Measurements from ENCODE around the gene CAMSAP2.

Gene CAMSAP2

GRCh38 chr1:200737647-200738291, 924 bp upstream of the CAMSAP2 start:
- no peak for DNase-seq (ENCODE audit: low read depth)
- no peak overlapping the region for H3K4me3 ChIP-seq (ENCODE audit: low read length)
- no peak for TF ChIP-seq CTCF (IDR thresholded peaks at IDR 0.05; ENCODE audit: insufficient read depth, low read depth, low read length, missing control alignments)

DNA sequence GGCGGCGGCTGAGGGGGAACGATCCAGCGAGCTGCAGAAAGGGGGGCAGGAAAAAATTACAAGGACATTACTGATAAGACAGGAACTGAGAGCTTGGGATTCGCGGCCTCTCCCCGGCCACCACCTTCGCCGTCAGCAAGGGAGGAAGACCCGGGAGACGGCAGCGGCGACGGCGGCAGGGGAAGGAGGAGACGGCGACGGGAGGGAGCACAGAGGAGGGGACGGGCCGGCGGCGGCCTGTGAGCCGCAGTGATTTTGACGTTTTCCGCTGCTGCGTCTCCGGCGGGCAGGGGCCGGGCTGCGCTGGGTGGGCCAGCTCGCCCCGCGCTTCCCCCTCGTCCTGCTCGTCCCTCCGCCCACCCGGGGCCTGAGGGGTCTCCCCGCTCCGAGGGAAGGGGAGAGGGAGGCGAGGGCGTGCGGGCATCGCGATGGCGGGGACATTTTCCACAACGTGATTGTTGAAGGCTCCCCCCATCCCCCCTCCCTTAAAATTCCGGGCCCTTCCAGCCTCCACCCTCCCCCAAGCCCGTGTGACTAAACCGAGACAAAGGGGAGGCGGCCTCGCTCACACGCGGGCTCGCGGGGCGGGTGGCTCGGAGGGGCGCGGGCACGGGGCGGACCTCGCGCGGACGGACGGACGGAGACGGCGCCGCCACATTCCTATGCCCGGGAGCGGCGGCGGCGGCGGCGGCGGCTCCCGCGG, 407 bp downstream of the CAMSAP2 start:
- DNase-seq (ENCODE audit: low read depth), result peak; percentile 86
- peak overlapping the region; percentile 98 for H3K4me3 ChIP-seq (ENCODE audit: low read length)
- no peak for TF ChIP-seq CTCF (IDR thresholded peaks at IDR 0.05; ENCODE audit: insufficient read depth, low read depth, low read length, missing control alignments)

- TF ChIP-seq CTCF (IDR thresholded peaks at IDR 0.05; ENCODE audit: insufficient read depth, low read depth, low read length, missing control alignments), result no peak
- H3K4me3 ChIP-seq (ENCODE audit: low read length), result peak overlapping the region; percentile 98
- no peak for DNase-seq (ENCODE audit: low read depth)
Measured at GRCh38 chr1:200739702-200740570, 1.2 kb downstream of the CAMSAP2 start.

GRCh38 chr1:200740571-200741208, 2.0 kb downstream of the CAMSAP2 start:
- TF ChIP-seq CTCF (IDR thresholded peaks at IDR 0.05; ENCODE audit: insufficient read depth, low read depth, low read length, missing control alignments), result no peak
- peak overlapping the region; percentile 98 for H3K4me3 ChIP-seq (ENCODE audit: low read length)

GRCh38 chr1:200741551-200742207, 3.0 kb downstream of the CAMSAP2 start:
- TF ChIP-seq CTCF (IDR thresholded peaks at IDR 0.05; ENCODE audit: insufficient read depth, low read depth, low read length, missing control alignments), result no peak
- H3K4me3 ChIP-seq (ENCODE audit: low read length), result peak overlapping the region; percentile 98
- no peak for DNase-seq (ENCODE audit: low read depth)

More at GRCh38 chr1:200740571-200741208, 2.0 kb downstream of the CAMSAP2 start:
- no peak for DNase-seq (ENCODE audit: low read depth)

GRCh38 chr1:200744143-200744542, 5.5 kb downstream of the CAMSAP2 start:
- no peak for TF ChIP-seq CTCF (IDR thresholded peaks at IDR 0.05; ENCODE audit: insufficient read depth, low read depth, low read length, missing control alignments)
- DNase-seq (ENCODE audit: low read depth), result no peak
- H3K4me3 ChIP-seq (ENCODE audit: low read length), result no peak overlapping the region
